NCI-H2107 treated with DMSO at 0.1 percent for 48 hours (cell line): Measurements from ENCODE around the gene PACS1.
A peak's percentile ranks its signal among the peaks of the same experiment; 100 is the strongest.
"Not testable (repeated sequence)": the region's sequence is repeated elsewhere in the genome, so short reads cannot be mapped to it uniquely, and the experiment has no call there.

Source experiments
- DNase-seq: peaks from one replicate; lab custom pipeline; 2025; ENCODE audit not compliant: unreplicated experiment; lab: John Stamatoyannopoulos, UW

The PACS1 gene

GRCh38 chr11:66106786-66107599, 36.9 kb downstream of the PACS1 start:
- no peak for DNase-seq

- no peak for DNase-seq
These were observed 37.8 kb downstream of the PACS1 start for GRCh38 chr11:66107600-66108510.

- DNase-seq, result no peak
These were observed 39.2 kb downstream of the PACS1 start for GRCh38 chr11:66109294-66109693.

- DNase-seq, result no peak
These were observed 41.1 kb downstream of the PACS1 start for GRCh38 chr11:66111158-66111557.

- DNase-seq, result no peak
These were observed 42.0 kb downstream of the PACS1 start for GRCh38 chr11:66112041-66112491.

GRCh38 chr11:66112601-66113499, 42.8 kb downstream of the PACS1 start:
- no peak for DNase-seq

GRCh38 chr11:66114957-66115356, 44.9 kb downstream of the PACS1 start:
- DNase-seq, result not testable (repeated sequence)

GRCh38 chr11:66115638-66116301, 45.7 kb downstream of the PACS1 start:
- DNase-seq, result no peak

- DNase-seq, result no peak
These were observed 46.7 kb downstream of the PACS1 start for GRCh38 chr11:66116576-66117361.

GRCh38 chr11:66118847-66119246, 48.8 kb downstream of the PACS1 start:
- DNase-seq, result no peak

GRCh38 chr11:66119348-66120133, 49.5 kb downstream of the PACS1 start:
- no peak for DNase-seq

GRCh38 chr11:66121466-66121865, 51.4 kb downstream of the PACS1 start:
- DNase-seq, result no peak

GRCh38 chr11:66123902-66124301, 53.8 kb downstream of the PACS1 start:
- DNase-seq, result no peak

GRCh38 chr11:66124564-66124963, 54.5 kb downstream of the PACS1 start:
- no peak for DNase-seq

- DNase-seq, result no peak
These were observed 56.0 kb downstream of the PACS1 start for GRCh38 chr11:66126064-66126463.

- peak; percentile 80 for DNase-seq
These were observed 56.9 kb downstream of the PACS1 start for GRCh38 chr11:66126808-66127555.

- no peak for DNase-seq
These were observed 60.9 kb downstream of the PACS1 start for GRCh38 chr11:66130978-66131377.
